DOHH2 (cell line): Measurements from ENCODE around the gene FKBP15.

Source experiments
- EZH2phosphoT487 ChIP-seq: fragments of 200-600 bp; sonication (generic); IDR thresholded peaks from 2 replicates; pipeline ENCODE4 v1.6.1; 2017; ENCODE audit warnings: borderline replicate concordance, mild to moderate bottlenecking, antibody characterized with exemption, low read length, moderate library complexity, mixed read lengths
- TF ChIP-seq, protein P1 (sequence below): fragments of 200-600 bp; sonication (generic); IDR thresholded peaks from one replicate; pipeline ENCODE4 v1.5.1; 2014; ENCODE audit warnings: antibody characterized with exemption, mild to moderate bottlenecking, low read depth, low read length; ENCODE audit not compliant: poor library complexity, severe bottlenecking

DNA sequence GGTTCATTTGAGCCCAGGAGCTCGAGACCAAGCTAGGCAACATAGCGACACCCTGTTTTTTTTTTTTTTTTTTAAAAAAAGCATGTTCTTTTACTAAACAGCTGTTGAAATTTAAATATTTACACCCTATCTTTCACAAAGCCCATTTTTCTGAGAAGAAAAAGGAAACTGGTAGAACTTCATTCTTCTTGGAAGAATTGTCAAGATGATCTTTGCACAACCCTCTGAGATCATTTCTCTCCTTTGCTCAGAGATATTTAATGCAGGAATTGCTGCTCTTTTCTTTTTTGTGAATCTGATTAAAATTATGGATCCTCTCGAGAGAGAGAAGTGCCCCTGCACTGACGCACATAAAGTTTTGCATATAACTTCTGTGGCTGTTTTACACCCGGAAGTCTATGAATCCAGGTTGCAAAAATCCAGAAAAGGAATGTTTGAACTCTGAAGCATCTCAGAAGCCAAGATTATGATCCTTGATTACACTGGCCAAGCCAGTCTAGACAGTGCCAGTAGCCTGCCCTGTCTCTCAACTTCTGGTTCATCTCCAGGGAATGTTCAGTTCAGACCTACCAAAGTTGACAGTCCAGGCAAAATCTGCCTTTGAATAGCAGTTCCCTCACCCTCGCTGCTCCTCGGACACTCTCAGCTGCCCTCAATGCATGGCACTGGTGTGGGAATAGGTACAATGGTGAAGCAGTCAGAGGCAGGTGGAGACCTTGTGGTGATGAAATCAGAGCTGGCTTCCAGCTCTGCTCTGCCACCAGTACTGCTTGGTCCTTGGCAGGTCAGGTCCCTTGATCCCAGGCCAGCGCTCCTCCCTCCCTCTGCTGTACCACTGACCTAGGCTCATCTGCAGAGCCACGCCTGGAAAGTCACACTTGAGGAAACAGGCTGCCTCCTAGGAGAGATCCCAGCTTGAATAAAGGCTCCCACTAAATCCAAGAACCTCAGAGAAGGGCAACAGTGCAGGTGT, 83.6 kb downstream of the FKBP15 start:
- TF ChIP-seq, protein P1, sequence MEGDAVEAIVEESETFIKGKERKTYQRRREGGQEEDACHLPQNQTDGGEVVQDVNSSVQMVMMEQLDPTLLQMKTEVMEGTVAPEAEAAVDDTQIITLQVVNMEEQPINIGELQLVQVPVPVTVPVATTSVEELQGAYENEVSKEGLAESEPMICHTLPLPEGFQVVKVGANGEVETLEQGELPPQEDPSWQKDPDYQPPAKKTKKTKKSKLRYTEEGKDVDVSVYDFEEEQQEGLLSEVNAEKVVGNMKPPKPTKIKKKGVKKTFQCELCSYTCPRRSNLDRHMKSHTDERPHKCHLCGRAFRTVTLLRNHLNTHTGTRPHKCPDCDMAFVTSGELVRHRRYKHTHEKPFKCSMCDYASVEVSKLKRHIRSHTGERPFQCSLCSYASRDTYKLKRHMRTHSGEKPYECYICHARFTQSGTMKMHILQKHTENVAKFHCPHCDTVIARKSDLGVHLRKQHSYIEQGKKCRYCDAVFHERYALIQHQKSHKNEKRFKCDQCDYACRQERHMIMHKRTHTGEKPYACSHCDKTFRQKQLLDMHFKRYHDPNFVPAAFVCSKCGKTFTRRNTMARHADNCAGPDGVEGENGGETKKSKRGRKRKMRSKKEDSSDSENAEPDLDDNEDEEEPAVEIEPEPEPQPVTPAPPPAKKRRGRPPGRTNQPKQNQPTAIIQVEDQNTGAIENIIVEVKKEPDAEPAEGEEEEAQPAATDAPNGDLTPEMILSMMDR = no peak
- no peak for TF ChIP-seq EZH2phosphoT487
